GM19351 (cell line): Measurements from ENCODE around the gene HNRNPC.
"Not testable (repeated sequence)": the region's sequence is repeated elsewhere in the genome, so short reads cannot be mapped to it uniquely, and the experiment has no call there.

Experiments
- ATAC-seq: cut with Tn5 transposase; IDR thresholded peaks from one replicate; pipeline ENCODE4 v1.9.1; 2021; ENCODE audit warnings: mild to moderate bottlenecking, moderate library complexity; ENCODE audit not compliant: unreplicated experiment

The HNRNPC gene

GRCh38 chr14:21197418-21198205 lies 71.6 kb downstream of the HNRNPC start:
- no peak for ATAC-seq

- ATAC-seq: no peak
These were observed 74.6 kb downstream of the HNRNPC start for GRCh38 chr14:21194597-21194996.

- no peak for ATAC-seq
These were observed 76.2 kb downstream of the HNRNPC start for GRCh38 chr14:21192875-21193535.

GRCh38 chr14:21192447-21192822 lies 76.8 kb downstream of the HNRNPC start:
- ATAC-seq: no peak

GRCh38 chr14:21191809-21192446 lies 77.3 kb downstream of the HNRNPC start:
- peak; percentile 98 for ATAC-seq

- ATAC-seq: no peak
These were observed 77.9 kb downstream of the HNRNPC start for GRCh38 chr14:21191261-21191808.

GRCh38 chr14:21185491-21185890 lies 83.8 kb downstream of the HNRNPC start:
- ATAC-seq: no peak

- ATAC-seq: no peak
These were observed 85.0 kb downstream of the HNRNPC start for GRCh38 chr14:21184254-21184653.

- ATAC-seq: no peak
These were observed 87.1 kb downstream of the HNRNPC start for GRCh38 chr14:21182166-21182565.

GRCh38 chr14:21171128-21171527 lies 98.1 kb downstream of the HNRNPC start:
- no peak for ATAC-seq

- no peak for ATAC-seq
These were observed 99.7 kb downstream of the HNRNPC start for GRCh38 chr14:21169573-21169972.

- ATAC-seq: no peak
These were observed 101.2 kb downstream of the HNRNPC start for GRCh38 chr14:21168055-21168454.

GRCh38 chr14:21165670-21166069 lies 103.6 kb downstream of the HNRNPC start:
- not testable (repeated sequence) for ATAC-seq

GRCh38 chr14:21165002-21165605 lies 104.1 kb downstream of the HNRNPC start:
- not testable (repeated sequence) for ATAC-seq

GRCh38 chr14:21163871-21164291 lies 105.4 kb downstream of the HNRNPC start:
- no peak for ATAC-seq

GRCh38 chr14:21162081-21162480 lies 107.2 kb downstream of the HNRNPC start:
- no peak for ATAC-seq

GRCh38 chr14:21160061-21160610 lies 109.1 kb downstream of the HNRNPC start:
- ATAC-seq: no peak
